HCT116 (cell line): Measurements from ENCODE around the gene SLC1A1. TPM values are rescaled to one million over a fixed set of nuclear protein-coding genes. Genes with fewer than 3 reads are reported as not detected.

Experiments
- ATAC-seq: fragments of 200-7000 bp; cut with Tn5 transposase; 2 replicates; pipeline ENCODE4 v1.9.1; 2020; ENCODE audit warnings: mild to moderate bottlenecking, moderate library complexity
- BruUV-seq: library from RNA; stranded (reverse); fragments of 400-500 nt; replicated peaks from 2 replicates; lab custom pipeline; 2021; lab: Mats Ljungman, UMichigan
- CTCF ChIA-PET: fragments of 300-600 bp; sonication (Branson Sonifier 250); formaldehyde crosslinking; loops from one replicate; lab custom pipeline; 2021; ENCODE audit warnings: antibody characterized with exemption; lab: Charles Lee
- POLR2A ChIA-PET: fragments of 300-600, 350-600 bp; sonication (Branson Sonifier 250); formaldehyde crosslinking; loops from one replicate; lab custom pipeline; 2021; ENCODE audit warnings: antibody characterized with exemption; lab: Charles Lee
- RAD21 ChIA-PET, 2 experiments: fragments of 300-600 bp; sonication (Branson Sonifier 250); formaldehyde crosslinking; loops; one replicate each; lab custom pipeline; 2023; ENCODE audit warnings: low total read pairs in 2 of 2; ENCODE audit not compliant: uncharacterized antibody in 2 of 2, unreplicated experiment in 2 of 2, low non-redundant PET in 1 of 2; lab: Charles Lee
- DNase-seq: peaks from one replicate; pipeline ENCODE4 v3.0.0-alpha.2; 2010; ENCODE audit warnings: low read depth, low spot score
- H2AFZ ChIP-seq: fragments of 200-600 bp; shearing (Covaris generic), sonication (generic); 2 replicates; pipeline ENCODE4 v1.6.1; 2017; ENCODE audit warnings: low read depth, mixed run types, mixed read lengths, antibody characterized with exemption, low read length; ENCODE audit not compliant: poor library complexity, severe bottlenecking
- H3K27ac ChIP-seq: 2 replicates; pipeline ENCODE4 v1.5.1; 2012; ENCODE audit warnings: low read depth, low read length
- H3K27me3 ChIP-seq: fragments of 200-600 bp; sonication (generic); 2 replicates; pipeline ENCODE4 v1.6.1; 2016; ENCODE audit warnings: mixed run types, low read length, mixed read lengths; ENCODE audit not compliant: insufficient read depth
- H3K36me3 ChIP-seq, 2 experiments: fragments of 200-500 bp in 1 of 2; fragments of 200-600 bp in 1 of 2; sonication (Bioruptor generic) in 1 of 2; sonication (generic) in 1 of 2; 2 replicates each; pipeline versions ENCODE4 v1.5.1 to v1.6.1; 2014 to 2016; ENCODE audit warnings: low read length in 2 of 2, inconsistent platforms in 1 of 2, mixed read lengths in 1 of 2, mixed run types in 1 of 2; ENCODE audit not compliant: insufficient read depth in 2 of 2, control insufficient read depth in 1 of 2
- H3K4me1 ChIP-seq, 2 experiments: fragments of 200-600 bp in 1 of 2; sonication (generic) in 1 of 2; 2 replicates each; pipeline versions ENCODE4 v1.5.1 to v1.6.1; 2012 to 2017; ENCODE audit warnings: low read length in 2 of 2, inconsistent platforms in 1 of 2, mild to moderate bottlenecking in 1 of 2, mixed read lengths in 1 of 2, mixed run types in 1 of 2, moderate library complexity in 1 of 2; ENCODE audit not compliant: insufficient read depth in 2 of 2, control insufficient read depth in 1 of 2
- H3K4me2 ChIP-seq: fragments of 200-600 bp; sonication (generic); 2 replicates; pipeline ENCODE4 v1.6.1; 2017; ENCODE audit warnings: mixed run types, low read length, mixed read lengths
- H3K4me3 ChIP-seq, 2 experiments: fragments of 200-600 bp in 1 of 2; sonication (generic) in 1 of 2; replicated peaks in 1 of 2; 2 replicates each; pipeline ENCODE4 v1.5.1; 2011 to 2016; ENCODE audit warnings: low read length in 2 of 2, control low read depth in 1 of 2, low read depth in 1 of 2, mild to moderate bottlenecking in 1 of 2, mixed read lengths in 1 of 2, mixed run types in 1 of 2
- H3K79me2 ChIP-seq: fragments of 200-600 bp; sonication (generic); 2 replicates; pipeline ENCODE4 v1.6.1; 2017; ENCODE audit warnings: mild to moderate bottlenecking, mixed run types, low read length, moderate library complexity, mixed read lengths; ENCODE audit not compliant: insufficient read depth
- H3K9ac ChIP-seq: fragments of 200-600 bp; sonication (generic); 2 replicates; pipeline ENCODE4 v1.6.1; 2016; ENCODE audit warnings: low read length, mixed read lengths
- H3K9me2 ChIP-seq: fragments of 200-600 bp; sonication (generic), shearing (Covaris generic); 2 replicates; pipeline ENCODE4 v1.6.1; 2017; ENCODE audit warnings: mixed run types, mild to moderate bottlenecking, moderate library complexity; ENCODE audit not compliant: insufficient read depth
- H3K9me3 ChIP-seq, 2 experiments: fragments of 200-500 bp in 1 of 2; fragments of 200-600 bp in 1 of 2; sonication (Bioruptor generic) in 1 of 2; sonication (generic) in 1 of 2; 2 replicates each; pipeline ENCODE4 v1.6.1; 2014 to 2017; ENCODE audit warnings: low read length in 2 of 2, mixed read lengths in 2 of 2, inconsistent platforms in 1 of 2, low read depth in 1 of 2, mild to moderate bottlenecking in 1 of 2, mixed run types in 1 of 2, moderate library complexity in 1 of 2; ENCODE audit not compliant: control insufficient read depth in 1 of 2, insufficient read depth in 1 of 2
- H4K20me1 ChIP-seq: fragments of 200-600 bp; sonication (generic), shearing (Covaris generic); 2 replicates; pipeline ENCODE4 v1.6.1; 2017; ENCODE audit warnings: mixed run types, mild to moderate bottlenecking, moderate library complexity; ENCODE audit not compliant: insufficient read depth
- EZH2phosphoT487 ChIP-seq: fragments of 200-600 bp; IDR thresholded peaks from 2 replicates; pipeline ENCODE4 v1.6.1; 2018; ENCODE audit warnings: antibody characterized with exemption, borderline replicate concordance
- REST ChIP-seq: IDR thresholded peaks from 2 replicates; pipeline ENCODE4 v1.6.1; 2012; ENCODE audit warnings: low read depth
- SRF ChIP-seq: IDR thresholded peaks from 2 replicates; pipeline ENCODE4 v1.6.1; 2012; ENCODE audit warnings: low read depth
- intact Hi-C: fragments of 100-400 bp; cut with micrococcal nuclease; formaldehyde crosslinking; loops from 2 replicates; pipeline ENCODE4 v1.10.0; 2022
- total RNA-seq: library from RNA; stranded (reverse); gene quantifications from one replicate; pipeline ENCODE4 v1.2.1, GENCODE V29; 2021; ENCODE audit not compliant: unreplicated experiment
- TF ChIP-seq, protein P1 (sequence below), 3 experiments: fragments of 200-600 bp in 1 of 3; sonication (generic) in 1 of 3; IDR thresholded peaks in 2 of 3; conservative IDR thresholded peaks in 1 of 3; 2 replicates each; pipeline ENCODE4 v1.5.1; 2012 to 2017; ENCODE audit warnings: low read depth in 2 of 3, low read length in 2 of 3, antibody characterized with exemption in 1 of 3, borderline replicate concordance in 1 of 3, control low read depth in 1 of 3, mild to moderate bottlenecking in 1 of 3, mixed read lengths in 1 of 3, mixed run types in 1 of 3, moderate library complexity in 1 of 3; ENCODE audit not compliant: insufficient read depth in 1 of 3

The SLC1A1 gene
- total RNA-seq, 1 experiment from 2014 or later: 6.8 TPM

DNA sequence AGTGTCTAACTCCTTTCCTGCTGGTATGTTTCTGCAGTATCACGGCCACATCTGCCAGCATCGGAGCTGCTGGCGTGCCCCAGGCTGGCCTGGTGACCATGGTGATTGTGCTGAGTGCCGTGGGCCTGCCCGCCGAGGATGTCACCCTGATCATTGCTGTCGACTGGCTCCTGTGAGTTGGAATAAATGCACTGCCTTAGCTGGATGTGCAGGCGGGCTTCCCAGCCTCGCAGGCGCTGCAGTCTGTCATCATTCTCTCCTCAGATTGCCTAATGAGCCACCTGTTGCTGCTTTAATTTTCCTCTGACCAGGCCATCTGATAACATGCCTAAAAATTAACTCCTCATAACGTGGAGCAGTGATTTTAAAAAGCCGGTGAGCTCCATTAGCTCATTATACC, 92.7 kb downstream of the SLC1A1 start:
- H3K4me2 ChIP-seq: no peak overlapping the region
- CTCF ChIA-PET: no interaction called here

More for the DNA sequence above, 92.7 kb downstream of the SLC1A1 start:
- Histone ChIP-seq H3K27ac (no peak overlapping the region), H3K4me3 (no peak overlapping the region), H3K36me3 (no peaks in the 10 kb centered on the region; a peak in 1 of 4 replicates), H3K9me3 (no peaks in the 10 kb centered on the region), H3K9ac (no peak overlapping the region), H3K4me1 (no peaks in the 10 kb centered on the region), H3K27me3 (no peaks in the 10 kb centered on the region), H4K20me1 (no peaks in the 10 kb centered on the region), H3K79me2 (no peaks in the 10 kb centered on the region), H2AFZ (no peak overlapping the region), H3K9me2 (no peaks in the 10 kb centered on the region)
- TF ChIP-seq EZH2phosphoT487: no peak
- no peak for TF ChIP-seq SRF
- TF ChIP-seq, protein P1, sequence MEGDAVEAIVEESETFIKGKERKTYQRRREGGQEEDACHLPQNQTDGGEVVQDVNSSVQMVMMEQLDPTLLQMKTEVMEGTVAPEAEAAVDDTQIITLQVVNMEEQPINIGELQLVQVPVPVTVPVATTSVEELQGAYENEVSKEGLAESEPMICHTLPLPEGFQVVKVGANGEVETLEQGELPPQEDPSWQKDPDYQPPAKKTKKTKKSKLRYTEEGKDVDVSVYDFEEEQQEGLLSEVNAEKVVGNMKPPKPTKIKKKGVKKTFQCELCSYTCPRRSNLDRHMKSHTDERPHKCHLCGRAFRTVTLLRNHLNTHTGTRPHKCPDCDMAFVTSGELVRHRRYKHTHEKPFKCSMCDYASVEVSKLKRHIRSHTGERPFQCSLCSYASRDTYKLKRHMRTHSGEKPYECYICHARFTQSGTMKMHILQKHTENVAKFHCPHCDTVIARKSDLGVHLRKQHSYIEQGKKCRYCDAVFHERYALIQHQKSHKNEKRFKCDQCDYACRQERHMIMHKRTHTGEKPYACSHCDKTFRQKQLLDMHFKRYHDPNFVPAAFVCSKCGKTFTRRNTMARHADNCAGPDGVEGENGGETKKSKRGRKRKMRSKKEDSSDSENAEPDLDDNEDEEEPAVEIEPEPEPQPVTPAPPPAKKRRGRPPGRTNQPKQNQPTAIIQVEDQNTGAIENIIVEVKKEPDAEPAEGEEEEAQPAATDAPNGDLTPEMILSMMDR (IDR thresholded peaks at IDR 0.05 in 2 of 3, conservative IDR thresholded peaks at IDR 0.05 in 1 of 3; ENCODE audit: borderline replicate concordance in 1 of 3, insufficient read depth in 1 of 3, low read depth in 2 of 3, low read length in 2 of 3): no peak
- no peak for TF ChIP-seq REST
- ATAC-seq (no peak), DNase-seq (no peak)
- ChIA-PET POLR2A (no interaction called here), RAD21 (no interaction called here)
- intact Hi-C loops: no loop called here
- no TSS peak for BruUV-seq
